Measurements from ENCODE around the gene FMO2. TPM values are rescaled to one million over a fixed set of nuclear protein-coding genes. Genes with fewer than 3 reads are reported as not detected.

Gene FMO2
- total RNA-seq, 2 donors from 2014 or later = 292 to 375 TPM

GRCh38 chr1:171172471-171172870, 12.6 kb upstream of the FMO2 start:
- peaks cover 0 to 4% of the 10 kb centered on the region in 2 donors for H3K4me1 ChIP-seq (ENCODE audit: control insufficient read depth in 1 of 2, low read depth in 2 of 2)
- no peak overlapping the region for H3K27ac ChIP-seq
- no peaks in the 10 kb centered on the region for H3K9me3 ChIP-seq
- TF ChIP-seq CTCF (IDR thresholded peaks at IDR 0.05) = no peak
- H3K27me3 ChIP-seq (replicated peaks; ENCODE audit: insufficient read depth) = no peaks in the 10 kb centered on the region
- DNase-seq (ENCODE audit: low spot score) = no peak
- H3K4me3 ChIP-seq = no peak overlapping the region
- H3K36me3 ChIP-seq = no peaks in the 10 kb centered on the region
- no peak for ATAC-seq (ENCODE audit: insufficient number of reproducible peaks, low FRiP score, low read depth)

- no peak for TF ChIP-seq CTCF (IDR thresholded peaks at IDR 0.05)
- Histone ChIP-seq H3K9me3 (no peaks in the 10 kb centered on the region), H3K4me1 (ENCODE audit: control insufficient read depth in 1 of 2, low read depth in 2 of 2) (peaks cover 0 to 8% of the 10 kb centered on the region in 2 donors), H3K36me3 (no peaks in the 10 kb centered on the region), H3K4me3 (no peak overlapping the region), H3K27me3 (replicated peaks; ENCODE audit: insufficient read depth) (no peaks in the 10 kb centered on the region), H3K27ac (no peak overlapping the region)
- DNase-seq (ENCODE audit: low spot score) (no peak), ATAC-seq (ENCODE audit: insufficient number of reproducible peaks, low FRiP score, low read depth) (no peak)
Measured at GRCh38 chr1:171173069-171173468, 12.0 kb upstream of the FMO2 start.

- no peaks in the 10 kb centered on the region for H3K36me3 ChIP-seq
- no peaks in the 10 kb centered on the region for H3K27me3 ChIP-seq (replicated peaks; ENCODE audit: insufficient read depth)
- DNase-seq (ENCODE audit: low spot score) (no peak), ATAC-seq (ENCODE audit: insufficient number of reproducible peaks, low FRiP score, low read depth) (no peak)
- no peak overlapping the region for H3K4me3 ChIP-seq
- H3K4me1 ChIP-seq (ENCODE audit: control insufficient read depth in 1 of 2, low read depth in 2 of 2) = peaks cover 0 to 9% of the 10 kb centered on the region in 2 donors
- no peaks in the 10 kb centered on the region for H3K9me3 ChIP-seq
- no peak overlapping the region for H3K27ac ChIP-seq
- no peak for TF ChIP-seq CTCF (IDR thresholded peaks at IDR 0.05)
Measured at GRCh38 chr1:171174560-171175294, 10.4 kb upstream of the FMO2 start.

GRCh38 chr1:171177261-171177660, 7.8 kb upstream of the FMO2 start:
- H3K9me3 ChIP-seq = no peaks in the 10 kb centered on the region
- no peak overlapping the region for H3K27ac ChIP-seq
- ATAC-seq (ENCODE audit: insufficient number of reproducible peaks, low FRiP score, low read depth) (no peak), DNase-seq (ENCODE audit: low spot score) (no peak)
- no peak for TF ChIP-seq CTCF (IDR thresholded peaks at IDR 0.05)
- peaks cover 0 to 22% of the 10 kb centered on the region in 2 donors for H3K4me1 ChIP-seq (ENCODE audit: control insufficient read depth in 1 of 2, low read depth in 2 of 2)
- no peaks in the 10 kb centered on the region for H3K27me3 ChIP-seq (replicated peaks; ENCODE audit: insufficient read depth)
- no peak overlapping the region for H3K4me3 ChIP-seq
- no peaks in the 10 kb centered on the region for H3K36me3 ChIP-seq

GRCh38 chr1:171179318-171180227, 5.5 kb upstream of the FMO2 start:
- ATAC-seq (ENCODE audit: insufficient number of reproducible peaks, low FRiP score, low read depth) = no peak
- Histone ChIP-seq H3K9me3 (no peaks in the 10 kb centered on the region), H3K27me3 (replicated peaks; ENCODE audit: insufficient read depth) (no peaks in the 10 kb centered on the region), H3K4me3 (no peak overlapping the region), H3K27ac (no peak overlapping the region), H3K36me3 (no peaks in the 10 kb centered on the region), H3K4me1 (ENCODE audit: control insufficient read depth in 1 of 2, low read depth in 2 of 2) (peaks cover 6 to 40% of the 10 kb centered on the region in 2 donors)
- TF ChIP-seq CTCF (IDR thresholded peaks at IDR 0.05) = no peak
- DNase-seq (ENCODE audit: low spot score) = no peak

Measured in thoracic aorta (tissue), 2 donors.